K562 (cell line): ENCODE measurements around the gene SCFD2. TPM values are rescaled to one million over a fixed set of nuclear protein-coding genes. Genes with fewer than 3 reads are reported as not detected.
"Not testable (repeated sequence)": the region's sequence is repeated elsewhere in the genome, so short reads cannot be mapped to it uniquely, and the experiment has no call there.

Experiments
- ATAC-seq: fragments of 200-7000 bp; cut with Tn5 transposase; 3 replicates; pipeline ENCODE4 v1.9.1; 2020; ENCODE audit warnings: moderate library complexity
- BruUV-seq: library from RNA; stranded (reverse); fragments of 400-500 nt; replicated peaks from 2 replicates; lab custom pipeline; 2021; lab: Mats Ljungman, UMichigan
- CTCF ChIA-PET: fragments of 300-600 bp; formaldehyde crosslinking; extraction: SDS; loops from one replicate; lab custom pipeline; 2021; ENCODE audit warnings: low intra/inter-chr PET ratio; lab: Yijun Ruan, JAX
- POLR2A ChIA-PET: fragments of 300-600, 350-650 bp; sonication (Branson Sonifier 250); formaldehyde crosslinking; extraction: SDS; loops from one replicate; lab custom pipeline; 2021; ENCODE audit warnings: antibody characterized with exemption, inconsistent platforms; lab: Yijun Ruan, JAX
- DNase-seq, 4 experiments: peaks; one replicate each; pipeline versions ENCODE4 v3.0.0 to v3.0.0-alpha.2; 2011 to 2018; ENCODE audit warnings: low spot score in 3 of 4, mixed read lengths in 3 of 4; ENCODE audit errors: extremely low read depth in 1 of 4
- FAIRE-seq: peaks from 2 replicates; lab custom pipeline; 2011; peaks lifted over from hg19 to GRCh38; lab: Jason Lieb, UNC
- H2AFZ ChIP-seq: 2 replicates; pipeline ENCODE4 v1.6.0; 2011; ENCODE audit warnings: low read depth, low read length, control low read depth, inconsistent platforms
- H3K27ac ChIP-seq: fragments of 200-600 bp; 3 replicates; pipeline ENCODE4 v1.8.0; 2011; ENCODE audit warnings: low read depth, mild to moderate bottlenecking, control low read depth, inconsistent platforms, low read length, moderate library complexity, mixed read lengths; ENCODE audit errors: extremely low read depth
- H3K27me3 ChIP-seq, 2 experiments: fragments of 300-600 bp in 1 of 2; 2 replicates in 1 of 2; 3 replicates in 1 of 2; pipeline versions ENCODE4 v1.6.0 to v1.8.0; 2011; ENCODE audit warnings: inconsistent platforms in 2 of 2, low read length in 2 of 2, mild to moderate bottlenecking in 1 of 2, mixed read lengths in 1 of 2, moderate library complexity in 1 of 2; ENCODE audit not compliant: control insufficient read depth in 2 of 2, insufficient read depth in 2 of 2
- H3K36me3 ChIP-seq: fragments of 300-600 bp; 3 replicates; pipeline ENCODE4 v1.8.0; 2011; ENCODE audit warnings: mild to moderate bottlenecking, low read length, inconsistent platforms; ENCODE audit not compliant: control insufficient read depth, insufficient read depth
- H3K4me1 ChIP-seq, 2 experiments: fragments of 200-600 bp in 1 of 2; replicated peaks in 1 of 2; 2 replicates in 1 of 2; 3 replicates in 1 of 2; pipeline versions ENCODE4 v1.5.1 to v1.8.0; 2011; ENCODE audit warnings: inconsistent platforms in 2 of 2, low read length in 2 of 2, mild to moderate bottlenecking in 1 of 2, mixed read lengths in 1 of 2, moderate library complexity in 1 of 2; ENCODE audit not compliant: control insufficient read depth in 2 of 2, insufficient read depth in 2 of 2
- H3K4me2 ChIP-seq: 2 replicates; pipeline ENCODE4 v1.6.1; 2011; ENCODE audit warnings: low read length, control low read depth, inconsistent platforms, mixed read lengths; ENCODE audit not compliant: insufficient read depth
- H3K4me3 ChIP-seq: fragments of 200-600 bp; sonication (generic), shearing (Covaris generic); 2 replicates; pipeline ENCODE4 v1.5.1; 2016; ENCODE audit warnings: control low read depth, inconsistent platforms
- H3K79me2 ChIP-seq: fragments of 200-600 bp; 3 replicates; pipeline ENCODE4 v1.8.0; 2011; ENCODE audit warnings: low read length, inconsistent platforms; ENCODE audit not compliant: control insufficient read depth, insufficient read depth
- H3K9ac ChIP-seq, 2 experiments: 2 replicates each; pipeline versions ENCODE4 v1.6.0 to v1.6.1; 2011; ENCODE audit warnings: low read depth in 2 of 2, low read length in 2 of 2, control low read depth in 1 of 2, inconsistent platforms in 1 of 2, mild to moderate bottlenecking in 1 of 2, mixed read lengths in 1 of 2; ENCODE audit not compliant: insufficient read depth in 1 of 2
- H3K9me1 ChIP-seq: one replicate; pipeline ENCODE4 v1.6.0; 2011; ENCODE audit warnings: inconsistent platforms, mild to moderate bottlenecking, low read length, moderate library complexity; ENCODE audit not compliant: control insufficient read depth, insufficient read depth
- H3K9me3 ChIP-seq: replicated peaks from 2 replicates; pipeline ENCODE4 v1.5.1; 2011; ENCODE audit warnings: low read depth, low read length, inconsistent platforms; ENCODE audit not compliant: control insufficient read depth, insufficient read depth
- H4K20me1 ChIP-seq: replicated peaks from 2 replicates; pipeline ENCODE4 v1.6.1; 2011; ENCODE audit warnings: low read length, inconsistent platforms, mixed read lengths; ENCODE audit not compliant: control insufficient read depth, insufficient read depth
- ERF ChIP-seq: fragments of 450-650 bp; formaldehyde crosslinking; IDR thresholded peaks from 2 replicates; pipeline ENCODE4 v1.4.0; 2020; ENCODE audit warnings: mild to moderate bottlenecking, mixed read lengths
- ESRRB ChIP-seq: fragments of 250-450 bp; sonication (Bioruptor Pico); IDR thresholded peaks from 2 replicates; pipeline ENCODE4 v1.5.0; 2020; ENCODE audit warnings: mild to moderate bottlenecking, moderate library complexity, borderline replicate concordance
- MTA3 ChIP-seq: fragments of 450-650 bp; formaldehyde crosslinking; IDR thresholded peaks from 2 replicates; pipeline ENCODE4 v1.6.1; 2017; ENCODE audit warnings: mild to moderate bottlenecking, borderline replicate concordance
- TAF15 ChIP-seq: fragments of 200-400 bp; formaldehyde crosslinking; IDR thresholded peaks from 2 replicates; pipeline ENCODE4 v1.6.1; 2017; ENCODE audit warnings: mild to moderate bottlenecking, low read depth, low read length, moderate library complexity
- XRCC3 ChIP-seq: fragments of 450-650 bp; IDR thresholded peaks from 2 replicates; pipeline ENCODE4 v1.6.1; 2017; ENCODE audit warnings: mild to moderate bottlenecking, moderate library complexity
- ZHX1 ChIP-seq: fragments of 150-350 bp; conservative IDR thresholded peaks from 2 replicates; pipeline ENCODE4 v1.6.1; 2014; ENCODE audit warnings: low read length
- WGBS: fragments of 100-300 bp; shearing (Covaris generic); methylation state at CpG from one replicate; pipeline ENCODE4 v1.1.6; 2016; ENCODE audit warnings: low coverage, mixed read lengths; ENCODE audit not compliant: insufficient coverage; ENCODE audit errors: missing lambda C conversion rate; 5-methylcytosine and 5-hydroxymethylcytosine counted together
- in situ Hi-C: fragments of 300-500 bp; cut with MboI; formaldehyde crosslinking; loops from 4 replicates; pipeline ENCODE4 v1.15.0; 2018; ENCODE audit warnings: inconsistent platforms, mixed read lengths
- intact Hi-C: fragments of 100-400 bp; cut with micrococcal nuclease; formaldehyde crosslinking; loops from 2 replicates; pipeline ENCODE4 v1.14.2; 2022
- polyA plus RNA-seq, 8 experiments: library from polyadenylated mRNA; depleted of rRNA in 4 of 8; stranded (reverse) in 5 of 8; unstranded in 3 of 8; fragments of >200 nt; fragmentation: Nextera tagmentation in 2 of 8; fragmentation: Illumina TruSeq in 1 of 8; extraction: Ambion mirVana in 2 of 8; extraction: Trizol in 1 of 8; gene quantifications; 2 replicates each; pipeline versions ENCODE4 v1.2.1 to v1.2.3, GENCODE V29; 2011 to 2014; ENCODE audit warnings: inconsistent platforms in 1 of 8, missing spikeins in 1 of 8
- total RNA-seq, 7 experiments: library from RNA; depleted of rRNA in 6 of 7; stranded (reverse); fragments of >200 nt in 6 of 7; fragmentation: Illumina TruSeq in 2 of 7; extraction: Trizol in 2 of 7; gene quantifications; 2 replicates each; pipeline versions ENCODE4 v1.2.1 to v1.2.3, GENCODE V29; 2011 to 2021; ENCODE audit warnings: low replicate concordance in 1 of 7

The SCFD2 gene
- total and polyA plus RNA-seq, 9 of the 15 experiments (the other 6 are each of a cell fraction or from before 2014, with no cell fraction given): 5.7 to 30.3 (median 22.8) TPM

GRCh38 chr4:52836120-52836519 is 529.7 kb downstream of the SCFD2 start:
- TF ChIP-seq ZHX1 (no peak), ERF (CRISPR knock-in tag) (no peak), TAF15 (no peak), MTA3 (no peak), ESRRB (CRISPR knock-in tag) (no peak), XRCC3 (no peak)
- ChIA-PET CTCF (no interaction called here), POLR2A (no interaction called here)
- Histone ChIP-seq H3K4me1 (no peaks in the 10 kb centered on the region), H3K36me3 (no peaks in the 10 kb centered on the region), H3K9me1 (no peaks in the 10 kb centered on the region), H3K9ac (no peak overlapping the region), H3K27me3 (peaks cover 13 to 23% of the 10 kb centered on the region in 2 experiments; a peak in 4 of 5 replicates), H4K20me1 (no peaks in the 10 kb centered on the region), H3K79me2 (no peaks in the 10 kb centered on the region), H3K4me2 (no peak overlapping the region), H3K9me3 (no peaks in the 10 kb centered on the region), H2AFZ (no peak overlapping the region), H3K27ac (no peak overlapping the region), H3K4me3 (no peak overlapping the region)
- intact Hi-C loops: no loop called here
- BruUV-seq: no TSS peak
- in situ Hi-C loops: no loop called here
- DNase-seq: no peak
- WGBS: 0% methylated on average over 3 of the region's 3 CpGs
- no peak for FAIRE-seq
- ATAC-seq: no peak

GRCh38 chr4:52834641-52835456 is 531.0 kb downstream of the SCFD2 start:
- in situ Hi-C loops, H3K9me1 ChIP-seq, H3K36me3 ChIP-seq, H3K27ac ChIP-seq, DNase-seq, FAIRE-seq, H3K4me1 ChIP-seq, H3K4me3 ChIP-seq, H3K79me2 ChIP-seq, H4K20me1 ChIP-seq, H3K9ac ChIP-seq, ATAC-seq, POLR2A ChIA-PET, BruUV-seq, H2AFZ ChIP-seq, H3K4me2 ChIP-seq, intact Hi-C loops, H3K9me3 ChIP-seq: not testable (repeated sequence)
- CTCF ChIA-PET: interaction anchor here (0.6 kb wide), 1 partner anchor 14 kb away, joined by 4 read pairs; no protein-coding TSS in a partner anchor
- peaks cover 13 to 23% of the 10 kb centered on the region in 2 experiments; a peak in 4 of 5 replicates for H3K27me3 ChIP-seq
- whole genome bisulfite sequencing: 15% methylated on average over 6 of the region's 8 CpGs
